DMS79 (cell line): ENCODE measurements around the gene FAM180A.
"Not testable (repeated sequence)": the region's sequence is repeated elsewhere in the genome, so short reads cannot be mapped to it uniquely, and the experiment has no call there.

ENCODE experiments used
- DNase-seq: peaks from one replicate; lab custom pipeline; 2025; lab: John Stamatoyannopoulos, UW

FAM180A gene

DNA sequence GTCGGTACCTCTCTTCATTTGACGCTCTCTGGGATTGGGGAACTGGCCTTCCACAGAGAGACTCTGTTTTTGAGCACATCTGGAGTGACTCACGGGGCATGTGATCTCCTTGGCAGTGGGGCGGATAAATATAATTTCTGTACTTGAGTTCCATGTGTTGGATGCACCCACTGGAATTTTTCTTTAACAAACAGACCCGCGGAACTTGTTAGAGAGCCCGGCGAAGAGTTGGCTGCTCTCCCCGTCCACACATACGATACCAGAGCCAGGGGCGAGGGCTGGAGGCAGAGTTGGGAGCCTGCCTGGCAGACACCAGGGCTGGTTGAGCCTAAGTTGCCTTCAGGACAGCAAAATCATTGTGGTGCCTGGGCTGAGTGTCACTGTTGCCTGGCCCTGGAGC lies at the start of gene FAM180A:
Gene FAM180A, minus strand, starts transcription at position 44 of the 400 bp plus-strand sequence. CDS start 233 bp downstream, outside the sequence.
- DNase-seq: no peak

DNA sequence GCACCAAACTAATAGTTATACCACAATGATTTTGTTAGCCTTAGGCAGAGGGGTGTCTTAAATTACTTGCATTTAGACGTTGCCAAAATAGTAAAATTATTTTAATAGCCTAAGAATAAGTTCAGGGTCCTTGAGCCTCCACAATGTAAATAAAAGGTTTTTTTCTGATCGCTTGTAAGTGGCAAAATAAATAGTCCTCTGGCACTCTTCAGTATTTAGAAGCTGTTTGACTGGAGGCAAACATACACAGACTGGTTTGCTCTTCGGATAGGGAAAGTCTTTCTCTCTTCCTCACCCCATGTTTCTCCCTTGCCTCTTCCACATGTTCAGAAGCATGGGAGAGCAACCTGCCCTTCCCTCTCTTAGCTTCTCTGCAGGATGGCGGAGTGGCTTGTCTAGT lies 49.5 kb upstream of the FAM180A start:
- DNase-seq: peak; percentile 96

DNA sequence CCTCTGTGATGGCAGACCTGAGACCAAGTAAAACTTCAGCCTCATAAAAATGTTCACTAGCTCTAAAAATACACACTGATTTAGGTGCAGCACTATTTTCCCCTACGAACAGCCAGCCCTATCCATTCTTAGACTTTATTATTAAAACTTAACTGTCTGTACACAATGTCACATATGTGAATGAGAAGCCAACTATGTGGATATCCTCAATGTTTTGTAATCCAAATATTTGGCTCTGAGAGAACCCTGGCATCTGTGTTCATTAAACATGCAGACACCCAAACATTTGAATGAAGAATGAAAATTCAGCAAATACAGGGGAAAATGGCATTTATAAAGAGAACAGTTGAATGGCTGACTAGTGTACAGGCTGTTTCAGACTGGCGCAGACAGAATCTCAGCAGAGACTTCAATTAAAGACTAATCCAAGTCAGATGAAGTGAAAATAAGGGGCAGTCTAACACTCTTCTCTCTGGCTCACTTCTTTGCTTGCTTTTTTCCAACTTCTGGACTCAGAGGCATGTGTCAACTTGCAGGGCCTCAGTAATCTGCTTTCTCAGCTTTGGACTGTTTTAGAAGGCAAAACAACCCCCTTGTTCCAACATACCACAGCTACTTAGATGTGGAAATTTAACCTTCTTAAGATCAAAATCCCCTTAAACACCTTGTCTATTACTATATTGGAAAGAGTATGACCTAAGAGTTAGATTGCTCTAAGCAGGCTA lies 47.4 kb upstream of the FAM180A start:
- DNase-seq: no peak

DNA sequence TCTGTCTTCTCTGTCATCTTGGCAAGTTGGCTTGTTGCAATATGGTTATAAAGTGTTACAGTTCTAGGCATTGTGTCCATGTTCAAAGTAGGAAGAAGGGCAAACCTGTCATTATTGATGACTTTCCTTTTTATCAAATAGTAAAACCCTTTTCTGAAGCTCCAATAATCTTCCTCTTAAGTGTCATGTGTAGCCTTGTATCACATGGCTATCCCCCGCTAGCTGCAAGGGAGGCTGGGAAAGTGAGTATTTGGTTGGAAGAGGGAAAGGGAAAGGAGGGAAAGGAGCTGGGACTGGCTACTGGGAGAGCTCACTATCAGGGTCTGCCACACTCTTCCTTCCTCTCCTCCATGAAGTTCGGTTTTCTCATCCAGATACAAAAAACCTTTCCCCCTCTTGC lies 45.2 kb upstream of the FAM180A start:
- DNase-seq: no peak

GRCh38 chr7:135792866-135793265 lies 44.3 kb upstream of the FAM180A start:
- DNase-seq: no peak

DNA sequence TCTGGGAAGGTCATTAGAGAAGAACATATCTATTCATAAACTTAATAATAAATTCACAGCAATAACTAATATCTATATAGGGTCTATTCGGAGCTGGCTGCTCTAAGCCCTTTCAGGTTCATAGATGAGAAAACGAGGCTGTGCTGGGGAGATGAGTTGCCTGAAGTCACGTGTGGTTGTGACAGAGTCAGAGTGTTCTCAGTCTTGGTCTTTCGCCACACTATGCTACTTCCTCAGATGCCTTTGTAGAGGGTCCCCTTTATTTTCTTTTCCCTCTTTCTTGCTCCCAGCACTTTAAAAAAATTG lies 43.7 kb upstream of the FAM180A start:
- no peak for DNase-seq

DNA sequence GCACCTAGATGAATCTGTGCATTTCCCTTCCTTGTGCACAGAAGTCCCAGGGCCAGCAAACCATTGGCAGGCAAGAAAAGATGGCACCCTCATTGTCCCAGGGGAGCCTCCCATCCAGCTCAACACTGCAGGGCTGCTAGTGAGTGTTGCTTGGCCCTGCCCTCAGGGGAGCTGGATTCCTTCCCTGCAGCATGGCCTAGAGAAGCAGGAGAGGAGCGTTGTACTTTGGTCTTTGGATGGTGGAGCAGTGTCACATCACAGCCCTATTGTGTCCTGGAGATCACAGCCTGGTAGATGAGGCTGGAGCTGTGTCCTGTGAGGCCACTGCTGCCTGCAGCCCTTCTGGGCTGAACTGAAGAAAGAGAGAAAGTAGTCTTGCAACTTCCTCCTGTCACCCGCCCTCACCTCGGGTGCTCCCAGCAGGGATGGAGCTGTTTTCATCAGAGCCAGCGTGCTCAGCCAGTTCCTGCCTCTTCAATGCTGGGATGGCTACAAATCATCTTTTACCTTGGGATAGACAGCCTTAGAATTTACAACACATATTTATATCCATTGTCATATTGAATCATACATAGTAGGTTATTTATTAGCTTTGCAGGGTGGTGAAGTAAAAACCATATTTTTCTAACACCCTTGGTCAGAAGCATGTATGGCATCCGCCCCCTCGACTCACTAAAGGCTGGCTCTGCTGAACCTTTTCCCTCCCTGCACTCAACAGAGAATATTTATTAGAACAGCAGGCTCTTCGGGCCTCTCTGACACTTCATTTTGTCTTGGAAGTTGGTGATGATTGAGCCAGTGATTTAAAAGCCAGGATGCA lies 43.1 kb upstream of the FAM180A start:
- DNase-seq: no peak

DNA sequence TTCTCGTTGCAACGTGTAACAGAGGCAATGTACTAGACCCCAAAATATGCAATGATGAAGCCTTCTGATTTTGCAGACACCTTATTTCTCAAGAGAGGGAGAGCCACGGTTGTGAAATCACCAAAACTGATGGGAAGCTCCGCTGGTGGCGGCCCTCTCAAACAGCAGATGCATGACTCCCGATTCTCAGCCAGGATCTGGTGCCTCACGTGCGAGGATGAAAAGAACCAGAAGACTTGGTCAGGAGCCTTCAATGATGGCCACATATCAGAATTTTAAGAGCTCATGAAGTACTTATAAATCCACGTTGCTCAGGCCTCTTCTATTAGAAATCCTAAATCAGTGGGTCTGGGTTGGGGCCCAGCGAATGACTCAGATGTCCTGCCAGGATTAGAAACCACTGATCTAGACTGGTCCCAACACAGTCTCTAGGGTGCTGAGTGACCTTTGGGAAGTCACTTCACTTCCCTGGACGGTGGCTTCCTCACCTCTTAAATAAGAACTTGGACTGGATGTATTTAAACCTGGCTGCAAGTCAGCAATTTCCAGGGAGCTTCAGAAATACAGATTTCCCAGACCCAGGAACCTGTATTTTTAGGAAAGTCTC lies 41.9 kb upstream of the FAM180A start:
- DNase-seq: no peak

- no peak for DNase-seq
Measured at GRCh38 chr7:135789956-135790355, 41.3 kb upstream of the FAM180A start.

DNA sequence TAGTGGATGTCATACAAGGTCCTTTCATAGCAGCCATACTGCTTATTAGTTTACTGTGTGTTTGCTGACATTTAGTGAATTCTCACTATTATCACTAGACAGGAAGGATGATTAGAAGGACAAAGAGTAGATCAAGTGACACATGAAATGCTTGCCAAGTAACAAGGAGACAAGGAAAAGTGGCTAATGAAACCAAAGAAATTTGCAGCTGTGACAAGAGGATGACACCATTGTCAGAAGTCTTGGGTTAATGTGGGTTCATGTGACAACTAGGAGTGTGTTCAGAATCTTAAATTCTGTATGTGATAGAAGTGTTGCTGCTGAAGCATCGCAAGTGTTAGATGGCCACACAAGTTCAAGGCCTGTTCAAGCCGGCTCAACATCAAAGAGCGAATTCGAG lies 40.8 kb upstream of the FAM180A start:
- DNase-seq: no peak

DNA sequence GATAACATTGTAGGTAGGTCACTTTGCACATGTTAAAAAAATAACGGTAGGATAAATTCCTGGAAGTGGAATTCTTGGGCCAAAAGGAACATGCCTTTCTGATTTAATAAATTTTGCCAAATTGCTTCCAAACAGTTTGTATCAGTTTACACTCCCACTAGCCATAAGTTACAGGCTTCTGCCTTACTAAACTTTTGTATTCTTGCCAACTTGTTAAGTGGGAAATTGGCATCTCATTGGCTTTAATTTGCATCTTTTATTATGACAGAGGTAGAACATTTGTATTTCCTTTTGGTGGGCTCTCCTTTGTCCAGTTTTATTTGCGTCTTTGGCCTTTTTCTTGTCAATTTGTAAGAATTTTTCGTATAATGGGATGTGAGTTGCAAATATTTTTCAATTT lies 38.3 kb upstream of the FAM180A start:
- DNase-seq: no peak

GRCh38 chr7:135785065-135785464 lies 36.5 kb upstream of the FAM180A start:
- DNase-seq: no peak

DNA sequence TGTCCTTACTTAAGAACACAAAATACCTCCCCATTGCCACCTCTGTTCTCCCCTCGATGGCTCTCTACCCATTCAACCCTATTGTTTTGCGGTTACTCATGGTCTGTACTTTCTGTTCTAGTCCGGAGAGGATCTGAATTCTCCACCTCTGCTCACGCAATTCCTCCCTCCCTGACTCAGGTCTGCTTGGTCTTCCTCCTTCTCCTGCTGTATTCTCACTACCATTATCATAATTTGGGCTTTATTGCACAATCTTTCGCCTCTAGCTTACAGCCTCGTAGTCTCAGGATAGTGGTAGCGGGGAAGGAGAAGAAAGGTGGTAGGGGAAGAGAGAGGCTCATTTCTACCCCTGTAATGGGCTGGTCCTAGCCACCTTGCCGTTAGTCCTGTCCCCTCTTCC lies 35.4 kb upstream of the FAM180A start:
- no peak for DNase-seq

DNA sequence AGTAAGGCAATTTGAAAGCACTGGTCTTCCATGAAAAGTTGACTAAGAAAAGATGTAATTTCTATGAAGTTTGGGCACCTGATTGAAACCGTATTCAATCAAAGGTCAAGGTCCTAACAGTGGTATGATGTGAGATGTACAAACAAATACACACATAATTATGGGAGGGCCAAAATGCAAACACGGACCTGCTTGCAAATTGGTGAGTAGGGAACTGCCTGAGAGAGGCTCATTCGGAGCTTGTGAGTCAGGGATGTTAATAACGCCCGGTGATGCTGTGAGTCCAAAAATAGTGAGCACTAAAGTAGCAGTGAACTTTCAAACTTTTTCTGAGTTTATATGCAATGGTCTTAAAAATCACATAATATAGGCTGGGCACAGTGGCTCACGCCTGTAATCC lies 34.2 kb upstream of the FAM180A start:
- no peak for DNase-seq

DNA sequence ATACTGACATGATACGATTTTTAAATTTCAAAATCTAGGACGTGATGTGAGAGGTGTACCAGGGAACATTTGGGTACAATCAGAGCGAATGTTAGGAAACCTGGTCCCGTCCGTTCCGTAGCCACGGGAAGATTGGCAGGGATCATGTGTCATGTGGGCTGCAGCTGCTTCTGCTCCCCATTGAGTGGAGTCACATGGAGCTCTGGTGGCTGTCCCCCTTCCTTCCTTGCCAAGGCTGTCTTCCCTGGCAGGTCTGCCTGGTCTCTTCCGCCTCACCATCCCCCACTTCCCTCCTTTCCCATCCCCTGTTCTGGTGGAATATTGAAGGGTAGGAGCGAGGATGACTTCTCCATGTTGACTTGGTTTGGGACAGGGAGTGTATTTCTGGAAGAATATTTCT lies 33.8 kb upstream of the FAM180A start:
- no peak for DNase-seq

- DNase-seq: no peak
Measured at GRCh38 chr7:135777626-135778398, 29.2 kb upstream of the FAM180A start.

GRCh38 chr7:135775915-135776314 lies 27.3 kb upstream of the FAM180A start:
- DNase-seq: not testable (repeated sequence)

GRCh38 chr7:135775230-135775629 lies 26.6 kb upstream of the FAM180A start:
- no peak for DNase-seq

GRCh38 chr7:135774284-135774683 lies 25.7 kb upstream of the FAM180A start:
- DNase-seq: no peak

GRCh38 chr7:135773464-135773863 lies 24.9 kb upstream of the FAM180A start:
- no peak for DNase-seq

GRCh38 chr7:135772639-135773222 lies 24.1 kb upstream of the FAM180A start:
- no peak for DNase-seq
